Esophagus squamous epithelium (tissue), 5 donors: ENCODE results near the gene OR5AK2. TPM values are rescaled to one million over a fixed set of nuclear protein-coding genes. Genes with fewer than 3 reads are reported as not detected.
A peak's percentile ranks its signal among the peaks of the same experiment; 100 is the strongest.

ENCODE experiments used
- DNase-seq: peaks from one replicate; lab custom pipeline; 2025; lab: John Stamatoyannopoulos, UW
- H3K27ac ChIP-seq, 4 donors: fragments of 200-600 bp; sonication (generic); one replicate each; pipeline ENCODE4 v1.5.1; 2016 to 2019; ENCODE audit warnings: mild to moderate bottlenecking in 1 of 4
- H3K27me3 ChIP-seq, 4 donors: fragments of 200-600 bp; sonication (generic); 1 replicate in 3 of 4; 2 replicates in 1 of 4; pipeline versions ENCODE4 v1.5.1 to v1.6.0; 2017 to 2021; ENCODE audit warnings: antibody characterized with exemption in 1 of 4
- H3K36me3 ChIP-seq, 3 donors: fragments of 200-600 bp; sonication (generic); one replicate each; pipeline ENCODE4 v1.5.1; 2016 to 2019
- H3K4me1 ChIP-seq, 3 donors: fragments of 200-600 bp; sonication (generic); one replicate each; pipeline ENCODE4 v1.5.1; 2017 to 2019
- H3K4me3 ChIP-seq, 4 donors: fragments of 200-600 bp; sonication (generic); 1 replicate in 3 of 4; 2 replicates in 1 of 4; pipeline ENCODE4 v1.5.1; 2016 to 2019; ENCODE audit warnings: mild to moderate bottlenecking in 2 of 4, moderate library complexity in 1 of 4
- H3K9me3 ChIP-seq, 3 donors: fragments of 200-600 bp; sonication (generic); one replicate each; pipeline ENCODE4 v1.5.1; 2016 to 2019
- CTCF ChIP-seq, 6 experiments: fragments of 450-650 bp in 4 of 6; fragments of 200-600 bp in 2 of 6; sonication (generic) in 2 of 6; IDR thresholded peaks; one replicate each; pipeline ENCODE4 v1.5.1; 2016 to 2019; ENCODE audit warnings: antibody characterized with exemption in 6 of 6, mild to moderate bottlenecking in 4 of 6, moderate library complexity in 4 of 6
- POLR2A ChIP-seq, 4 donors: fragments of 450-650 bp; IDR thresholded peaks; one replicate each; pipeline ENCODE4 v1.6.1; 2017; ENCODE audit warnings: antibody characterized with exemption in 4 of 4, mild to moderate bottlenecking in 4 of 4, moderate library complexity in 3 of 4
- WGBS, 2 donors: methylation state at CpG; one replicate each; pipeline ENCODE4 v1.1.5; 2018; 5-methylcytosine and 5-hydroxymethylcytosine counted together
- intact Hi-C: fragments of 100-400 bp; cut with DNase I; formaldehyde crosslinking; loops from one replicate; pipeline ENCODE4 v1.15.0; 2022
- total RNA-seq, 4 donors: library from RNA; depleted of rRNA; stranded (reverse); fragments of >200 nt; gene quantifications; one replicate each; pipeline ENCODE4 v1.1.0, GENCODE V29; 2016
- donor health status: DM: yes; HTN: yes; CAD: no.

Gene OR5AK2
- total RNA-seq, 4 donors from 2014 or later, result not detected

DNA sequence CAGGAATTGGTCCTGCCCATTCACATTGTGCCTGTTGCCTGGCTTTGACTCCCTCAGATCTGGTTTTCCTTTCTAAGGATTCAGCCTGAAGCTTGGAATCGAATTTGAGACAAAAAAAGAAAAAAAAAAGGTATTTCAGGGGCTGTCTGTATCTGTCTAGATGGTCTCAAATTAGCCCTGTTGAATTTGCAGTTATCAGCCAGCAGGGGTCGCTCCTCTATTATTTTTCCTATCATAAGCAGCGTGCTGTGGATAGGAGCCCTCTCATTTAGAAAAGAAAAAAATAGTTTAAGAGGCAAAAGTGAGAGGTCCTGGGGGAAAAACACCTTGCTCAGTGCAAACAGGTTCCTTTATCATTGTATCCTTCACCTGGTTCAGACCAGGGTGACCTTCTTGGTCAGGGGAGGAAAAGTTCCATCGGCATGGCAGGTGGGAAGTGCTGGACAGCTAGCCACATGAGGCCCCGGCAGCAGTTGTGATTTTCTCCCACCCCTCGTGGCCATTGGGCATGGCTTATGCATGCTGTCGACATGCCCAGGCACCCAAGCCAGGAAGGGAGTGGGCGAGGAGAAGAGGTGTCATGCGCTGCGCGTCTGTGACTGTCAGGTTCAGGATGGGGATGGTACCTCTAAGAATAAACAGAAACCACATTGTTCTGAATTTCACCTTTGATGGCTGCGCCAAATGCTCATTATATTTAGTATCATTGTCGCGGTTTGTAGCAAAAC, 13.1 kb downstream of the OR5AK2 start:
- intact Hi-C loops, result no loop called here
- no peaks in the 10 kb centered on the region for H3K27me3 ChIP-seq
- no peak overlapping the region for H3K4me3 ChIP-seq
- no peak overlapping the region for H3K27ac ChIP-seq
- H3K4me1 ChIP-seq, result no peaks in the 10 kb centered on the region
- H3K9me3 ChIP-seq, result peaks cover 0 to 14% (median 0%) of the 10 kb centered on the region in 3 donors
- H3K36me3 ChIP-seq, result no peaks in the 10 kb centered on the region
- no peak for DNase-seq
- 74 to 75% methylated on average over 14 of the region's 14 CpGs for WGBS, 2 donors
- TF ChIP-seq POLR2A (IDR thresholded peaks at IDR 0.05), result no peak
- TF ChIP-seq CTCF (IDR thresholded peaks at IDR 0.05), result peak in 1 of 6 experiments; percentile 28

GRCh38 chr11:57008373-57008772, 19.7 kb downstream of the OR5AK2 start:
- 74 to 77% methylated on average over 3 of the region's 3 CpGs for WGBS, 2 donors
- Histone ChIP-seq H3K27me3 (no peaks in the 10 kb centered on the region), H3K27ac (no peak overlapping the region), H3K36me3 (no peaks in the 10 kb centered on the region), H3K4me1 (no peaks in the 10 kb centered on the region), H3K4me3 (no peak overlapping the region), H3K9me3 (no peaks in the 10 kb centered on the region)
- TF ChIP-seq CTCF (IDR thresholded peaks at IDR 0.05) (no peak), POLR2A (IDR thresholded peaks at IDR 0.05) (no peak)
- intact Hi-C loops, result no loop called here
- no peak for DNase-seq

- H3K27me3 ChIP-seq, result no peaks in the 10 kb centered on the region
- no peak overlapping the region for H3K27ac ChIP-seq
- no peak for TF ChIP-seq CTCF (IDR thresholded peaks at IDR 0.05)
- TF ChIP-seq POLR2A (IDR thresholded peaks at IDR 0.05), result no peak
- intact Hi-C loops, result no loop called here
- DNase-seq, result no peak
- no peaks in the 10 kb centered on the region for H3K9me3 ChIP-seq
- no peaks in the 10 kb centered on the region for H3K4me1 ChIP-seq
- 59 to 69% methylated on average over 2 of the region's 2 CpGs for WGBS, 2 donors
- no peaks in the 10 kb centered on the region for H3K36me3 ChIP-seq
- H3K4me3 ChIP-seq, result no peak overlapping the region
Measured at GRCh38 chr11:57015679-57016078, 27.0 kb downstream of the OR5AK2 start.

DNA sequence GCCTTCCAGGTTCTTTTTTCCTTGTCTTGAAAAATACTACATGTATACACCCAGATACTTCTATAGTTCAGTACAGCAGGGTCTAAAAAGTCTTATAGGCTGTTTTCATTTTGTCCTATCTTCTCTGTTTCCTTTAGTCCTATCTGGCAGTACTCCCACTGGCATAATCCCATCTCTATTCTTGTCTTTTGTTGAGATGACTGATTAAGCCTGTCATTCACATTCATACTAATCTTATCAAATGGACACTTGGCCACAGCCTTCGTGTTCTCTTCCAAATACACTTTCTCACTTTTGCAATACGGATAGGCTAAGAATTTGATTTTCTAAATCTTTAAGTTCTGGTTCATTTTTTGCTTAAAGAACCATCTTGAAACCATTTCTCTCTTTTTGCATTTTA, 42.8 kb downstream of the OR5AK2 start:
- Histone ChIP-seq H3K36me3 (no peaks in the 10 kb centered on the region), H3K4me1 (no peaks in the 10 kb centered on the region), H3K4me3 (no peak overlapping the region), H3K9me3 (no peaks in the 10 kb centered on the region), H3K27ac (no peak overlapping the region), H3K27me3 (no peaks in the 10 kb centered on the region)
- WGBS, 2 donors, result 46 to 71% methylated on average over 2 of the region's 2 CpGs
- TF ChIP-seq POLR2A (IDR thresholded peaks at IDR 0.05) (no peak), CTCF (IDR thresholded peaks at IDR 0.05) (no peak)
- intact Hi-C loops, result no loop called here
- no peak for DNase-seq

Other genes starting within 250 kb of the OR5AK2 start
- not detected for gene OR9G4, start 240.2 kb upstream of the OR5AK2 start, total RNA-seq
- gene LRRC55, start 193.0 kb downstream of the OR5AK2 start, total RNA-seq, result under 1 TPM in 2 of 4 donors, not detected in 2; 0.09 to 0.32 TPM
- 1 to 10 TPM in 1 of 4 donors, under 1 TPM in 3; 0.26 to 1.7 (median 0.34) TPM for gene APLNR, start 248.3 kb downstream of the OR5AK2 start, total RNA-seq